NOMO-1 treated with DMSO at 0.1 percent for 48 hours (cell line): Measurements from ENCODE around the gene NFAT5.

Source experiments
- DNase-seq: peaks from one replicate; lab custom pipeline; 2025; ENCODE audit not compliant: unreplicated experiment; lab: John Stamatoyannopoulos, UW

The NFAT5 gene

GRCh38 chr16:69701452-69701851, 135.7 kb downstream of the NFAT5 start:
- DNase-seq = no peak

GRCh38 chr16:69701866-69702265, 136.1 kb downstream of the NFAT5 start:
- no peak for DNase-seq

- DNase-seq = no peak
Observed at GRCh38 chr16:69703638-69704037, 137.9 kb downstream of the NFAT5 start.

- peak; percentile 30 for DNase-seq
Observed at GRCh38 chr16:69706256-69706974, 140.6 kb downstream of the NFAT5 start.

- DNase-seq = no peak
Observed at GRCh38 chr16:69706975-69707340, 141.2 kb downstream of the NFAT5 start.

GRCh38 chr16:69707920-69708683, 142.3 kb downstream of the NFAT5 start:
- DNase-seq = no peak

- DNase-seq = peak; percentile 65
Observed at GRCh38 chr16:69709456-69710084, 143.8 kb downstream of the NFAT5 start.

GRCh38 chr16:69711115-69711740, 145.5 kb downstream of the NFAT5 start:
- no peak for DNase-seq

- DNase-seq = no peak
Observed at GRCh38 chr16:69712277-69712676, 146.5 kb downstream of the NFAT5 start.

GRCh38 chr16:69712914-69713581, 147.3 kb downstream of the NFAT5 start:
- no peak for DNase-seq

GRCh38 chr16:69717066-69717465, 151.3 kb downstream of the NFAT5 start:
- no peak for DNase-seq

GRCh38 chr16:69718111-69718764, 152.5 kb downstream of the NFAT5 start:
- no peak for DNase-seq

GRCh38 chr16:69720822-69721430, 155.2 kb downstream of the NFAT5 start:
- DNase-seq = no peak

GRCh38 chr16:69721441-69721957, 155.7 kb downstream of the NFAT5 start:
- no peak for DNase-seq

GRCh38 chr16:69724414-69724873, 158.7 kb downstream of the NFAT5 start:
- DNase-seq = no peak

- DNase-seq = peak; percentile 3
Observed at GRCh38 chr16:69724981-69725479, 159.3 kb downstream of the NFAT5 start.

- DNase-seq = peak; percentile 0
Observed at GRCh38 chr16:69725480-69726312, 159.9 kb downstream of the NFAT5 start.

- peak; percentile 94 for DNase-seq
Observed at GRCh38 chr16:69726313-69727060, 160.7 kb downstream of the NFAT5 start, which contains the start of gene NQO1. TSS of gene NQO1 (minus strand) at chr16:69726560. CDS start at chr16:69726439, 121 bp downstream.
